ENCODE results near the gene SMU1.

DNA sequence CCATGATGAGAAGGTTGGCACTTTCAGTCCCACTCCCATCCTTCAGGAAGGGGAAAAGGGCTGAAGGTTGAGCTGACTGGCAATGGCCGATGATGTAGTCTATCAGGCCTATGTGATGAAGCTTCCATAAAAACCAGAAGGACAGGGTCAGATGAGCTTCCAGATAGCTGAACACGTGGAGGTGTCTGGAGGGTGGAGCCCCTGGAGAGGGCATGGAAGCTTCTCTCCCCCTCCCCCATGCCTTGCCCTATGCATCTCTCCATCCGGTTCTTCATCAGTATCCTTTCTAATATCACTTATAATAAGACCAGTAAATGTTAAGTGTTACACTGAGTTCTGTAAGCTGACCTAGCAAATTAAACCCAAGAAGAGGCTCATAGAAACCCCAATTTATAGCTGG, 32.6 kb upstream of the SMU1 start:
- TF ChIP-seq, protein P1, sequence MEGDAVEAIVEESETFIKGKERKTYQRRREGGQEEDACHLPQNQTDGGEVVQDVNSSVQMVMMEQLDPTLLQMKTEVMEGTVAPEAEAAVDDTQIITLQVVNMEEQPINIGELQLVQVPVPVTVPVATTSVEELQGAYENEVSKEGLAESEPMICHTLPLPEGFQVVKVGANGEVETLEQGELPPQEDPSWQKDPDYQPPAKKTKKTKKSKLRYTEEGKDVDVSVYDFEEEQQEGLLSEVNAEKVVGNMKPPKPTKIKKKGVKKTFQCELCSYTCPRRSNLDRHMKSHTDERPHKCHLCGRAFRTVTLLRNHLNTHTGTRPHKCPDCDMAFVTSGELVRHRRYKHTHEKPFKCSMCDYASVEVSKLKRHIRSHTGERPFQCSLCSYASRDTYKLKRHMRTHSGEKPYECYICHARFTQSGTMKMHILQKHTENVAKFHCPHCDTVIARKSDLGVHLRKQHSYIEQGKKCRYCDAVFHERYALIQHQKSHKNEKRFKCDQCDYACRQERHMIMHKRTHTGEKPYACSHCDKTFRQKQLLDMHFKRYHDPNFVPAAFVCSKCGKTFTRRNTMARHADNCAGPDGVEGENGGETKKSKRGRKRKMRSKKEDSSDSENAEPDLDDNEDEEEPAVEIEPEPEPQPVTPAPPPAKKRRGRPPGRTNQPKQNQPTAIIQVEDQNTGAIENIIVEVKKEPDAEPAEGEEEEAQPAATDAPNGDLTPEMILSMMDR (IDR thresholded peaks at IDR 0.05) = no peak
- TF ChIP-seq POLR2A (IDR thresholded peaks at IDR 0.05) = no peak
